ENCODE data around the gene MAP4K4. TPM values are rescaled to one million over a fixed set of nuclear protein-coding genes. Genes with fewer than 3 reads are reported as not detected.
A peak's percentile ranks its signal among the peaks of the same experiment; 100 is the strongest.

MAP4K4 gene
- total and polyA plus RNA-seq, 2 of the 13 experiments (the other 11 are each of a cell fraction or from before 2014, with no cell fraction given) = 105 to 264 TPM

GRCh38 chr2:101754618-101755017, 57.1 kb downstream of the MAP4K4 start (continued):
- TF ChIP-seq ZBTB4 (CRISPR knock-in tag; IDR thresholded peaks at IDR 0.05; ENCODE audit: borderline replicate concordance) = no peak
- TF ChIP-seq REPIN1 (CRISPR knock-in tag; IDR thresholded peaks at IDR 0.05; ENCODE audit: borderline replicate concordance, low read depth) = no peak
- peak; percentile 32 for TF ChIP-seq RBM22 (optimal IDR thresholded peaks at IDR 0.05; ENCODE audit: low read length)
- TF ChIP-seq ZNF432 (CRISPR knock-in tag; IDR thresholded peaks at IDR 0.05; ENCODE audit: borderline replicate concordance) = no peak
- peak; percentile 49; the same call in 1 of the 2 replicates for TF ChIP-seq ZNF646 (CRISPR knock-in tag; IDR thresholded peaks at IDR 0.05)
- TF ChIP-seq TCF7 (IDR thresholded peaks at IDR 0.05; ENCODE audit: low read depth) = no peak
- 0 out of 2 replicates have a peak, but pooled peaks have one; percentile 27 for TF ChIP-seq FOXC1 (CRISPR knock-in tag; IDR thresholded peaks at IDR 0.05; ENCODE audit: borderline replicate concordance)
- TF ChIP-seq ZFP90 (CRISPR knock-in tag; IDR thresholded peaks at IDR 0.05; ENCODE audit: borderline replicate concordance) = no peak
- no peak for TF ChIP-seq ZNF180 (CRISPR knock-in tag; IDR thresholded peaks at IDR 0.05; ENCODE audit: borderline replicate concordance, low read depth)
- TF ChIP-seq ZNF768 (CRISPR knock-in tag; IDR thresholded peaks at IDR 0.05) = no peak
- peak; percentile 28; the same call in 1 of the 2 replicates for TF ChIP-seq ARID4A (CRISPR knock-in tag; IDR thresholded peaks at IDR 0.05; ENCODE audit: borderline replicate concordance)
- TF ChIP-seq GATAD2A (CRISPR knock-in tag; IDR thresholded peaks at IDR 0.05) = peak; percentile 34; the same call in 1 of the 2 replicates
- no peak for TF ChIP-seq MAFG (CRISPR knock-in tag; IDR thresholded peaks at IDR 0.05)
- TF ChIP-seq ZNF546 (CRISPR knock-in tag; conservative IDR thresholded peaks at IDR 0.05) = no peak
- TF ChIP-seq NR3C1 (CRISPR knock-in tag; IDR thresholded peaks at IDR 0.05) = no peak
- no peak for TF ChIP-seq SMAD1 (CRISPR knock-in tag; IDR thresholded peaks at IDR 0.05; ENCODE audit: borderline replicate concordance, low read depth)
